ENCODE data around the gene LPIN2.

- no peak for TF ChIP-seq CTCF (IDR thresholded peaks at IDR 0.05 in 4 of 5, conservative IDR thresholded peaks at IDR 0.05 in 1 of 5)
- TF ChIP-seq POLR2A (IDR thresholded peaks at IDR 0.05), result no peak
These were observed 34.3 kb downstream of the LPIN2 start for GRCh38 chr18:2978661-2979106.

All from gastrocnemius medialis (tissue), 4 donors.